HG02981 (cell line): Measurements from ENCODE around the gene CTNND2.

Experiments used
- ATAC-seq: cut with Tn5 transposase; IDR thresholded peaks from one replicate; pipeline ENCODE4 v1.9.1; 2021; ENCODE audit warnings: mild to moderate bottlenecking, moderate library complexity; ENCODE audit not compliant: unreplicated experiment

The CTNND2 gene

GRCh38 chr5:11527652-11528349 is 376.4 kb downstream of the CTNND2 start:
- ATAC-seq, result no peak

- no peak for ATAC-seq
These were observed 379.2 kb downstream of the CTNND2 start for GRCh38 chr5:11525020-11525419.

GRCh38 chr5:11524188-11524587 is 380.1 kb downstream of the CTNND2 start:
- no peak for ATAC-seq

GRCh38 chr5:11522796-11523195 is 381.4 kb downstream of the CTNND2 start:
- ATAC-seq, result no peak

- ATAC-seq, result no peak
These were observed 383.9 kb downstream of the CTNND2 start for GRCh38 chr5:11520241-11520930.

- no peak for ATAC-seq
These were observed 385.0 kb downstream of the CTNND2 start for GRCh38 chr5:11519236-11519635.

GRCh38 chr5:11518676-11519075 is 385.6 kb downstream of the CTNND2 start:
- ATAC-seq, result no peak

- no peak for ATAC-seq
These were observed 389.4 kb downstream of the CTNND2 start for GRCh38 chr5:11514705-11515432.

GRCh38 chr5:11511878-11512277 is 392.4 kb downstream of the CTNND2 start:
- no peak for ATAC-seq

- ATAC-seq, result no peak
These were observed 393.4 kb downstream of the CTNND2 start for GRCh38 chr5:11510889-11511288.

GRCh38 chr5:11509793-11510192 is 394.5 kb downstream of the CTNND2 start:
- no peak for ATAC-seq

- ATAC-seq, result no peak
These were observed 396.9 kb downstream of the CTNND2 start for GRCh38 chr5:11507156-11507910.

GRCh38 chr5:11504886-11505193 is 399.4 kb downstream of the CTNND2 start:
- ATAC-seq, result no peak

- no peak for ATAC-seq
These were observed 400.0 kb downstream of the CTNND2 start for GRCh38 chr5:11504065-11504885.

- ATAC-seq, result no peak
These were observed 401.5 kb downstream of the CTNND2 start for GRCh38 chr5:11502783-11503182.

- no peak for ATAC-seq
These were observed 406.6 kb downstream of the CTNND2 start for GRCh38 chr5:11497651-11498050.

- no peak for ATAC-seq
These were observed 408.0 kb downstream of the CTNND2 start for GRCh38 chr5:11496137-11496719.

- no peak for ATAC-seq
These were observed 409.9 kb downstream of the CTNND2 start for GRCh38 chr5:11494340-11494739.

- no peak for ATAC-seq
These were observed 412.7 kb downstream of the CTNND2 start for GRCh38 chr5:11491404-11492075.

- no peak for ATAC-seq
These were observed 420.6 kb downstream of the CTNND2 start for GRCh38 chr5:11483630-11484029.
